ENCODE measurements around the gene PTPRH.

Gene PTPRH

GRCh38 chr19:55246462-55247451 lies 37.5 kb upstream of the PTPRH start:
- Histone ChIP-seq H3F3A (ENCODE audit: insufficient read depth, low read length) (no peaks in the 10 kb centered on the region), H4K20me1 (ENCODE audit: insufficient read depth, low read length) (no peaks in the 10 kb centered on the region), H3K4me3 (ENCODE audit: low read depth, low read length, poor library complexity, severe bottlenecking) (no peak overlapping the region), H3K4me2 (ENCODE audit: low read length) (no peak overlapping the region), H2AFZ (ENCODE audit: low read length) (no peak overlapping the region), H3K9ac (ENCODE audit: low read length) (no peak overlapping the region), H3K27ac (ENCODE audit: low read depth, low read length, poor library complexity, severe bottlenecking) (no peak overlapping the region), H3K36me3 (ENCODE audit: insufficient read depth, low read length) (peaks cover 99% of the 10 kb centered on the region), H3K4me1 (ENCODE audit: insufficient read depth, low read length, severe bottlenecking) (peaks cover 18% of the 10 kb centered on the region), H3K9me3 (ENCODE audit: low read length) (no peaks in the 10 kb centered on the region), H3K9me2 (ENCODE audit: low read depth, low read length) (no peaks in the 10 kb centered on the region), H3K79me2 (ENCODE audit: insufficient read depth, low read length) (peaks cover 42% of the 10 kb centered on the region), H3K27me3 (ENCODE audit: insufficient read depth, low read length) (no peaks in the 10 kb centered on the region)
- TF ChIP-seq, protein P1, sequence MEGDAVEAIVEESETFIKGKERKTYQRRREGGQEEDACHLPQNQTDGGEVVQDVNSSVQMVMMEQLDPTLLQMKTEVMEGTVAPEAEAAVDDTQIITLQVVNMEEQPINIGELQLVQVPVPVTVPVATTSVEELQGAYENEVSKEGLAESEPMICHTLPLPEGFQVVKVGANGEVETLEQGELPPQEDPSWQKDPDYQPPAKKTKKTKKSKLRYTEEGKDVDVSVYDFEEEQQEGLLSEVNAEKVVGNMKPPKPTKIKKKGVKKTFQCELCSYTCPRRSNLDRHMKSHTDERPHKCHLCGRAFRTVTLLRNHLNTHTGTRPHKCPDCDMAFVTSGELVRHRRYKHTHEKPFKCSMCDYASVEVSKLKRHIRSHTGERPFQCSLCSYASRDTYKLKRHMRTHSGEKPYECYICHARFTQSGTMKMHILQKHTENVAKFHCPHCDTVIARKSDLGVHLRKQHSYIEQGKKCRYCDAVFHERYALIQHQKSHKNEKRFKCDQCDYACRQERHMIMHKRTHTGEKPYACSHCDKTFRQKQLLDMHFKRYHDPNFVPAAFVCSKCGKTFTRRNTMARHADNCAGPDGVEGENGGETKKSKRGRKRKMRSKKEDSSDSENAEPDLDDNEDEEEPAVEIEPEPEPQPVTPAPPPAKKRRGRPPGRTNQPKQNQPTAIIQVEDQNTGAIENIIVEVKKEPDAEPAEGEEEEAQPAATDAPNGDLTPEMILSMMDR (IDR thresholded peaks at IDR 0.05; ENCODE audit: low read length), result no peak
- TF ChIP-seq EZH2 (IDR thresholded peaks at IDR 0.05; ENCODE audit: borderline replicate concordance, low read length), result no peak

DNA sequence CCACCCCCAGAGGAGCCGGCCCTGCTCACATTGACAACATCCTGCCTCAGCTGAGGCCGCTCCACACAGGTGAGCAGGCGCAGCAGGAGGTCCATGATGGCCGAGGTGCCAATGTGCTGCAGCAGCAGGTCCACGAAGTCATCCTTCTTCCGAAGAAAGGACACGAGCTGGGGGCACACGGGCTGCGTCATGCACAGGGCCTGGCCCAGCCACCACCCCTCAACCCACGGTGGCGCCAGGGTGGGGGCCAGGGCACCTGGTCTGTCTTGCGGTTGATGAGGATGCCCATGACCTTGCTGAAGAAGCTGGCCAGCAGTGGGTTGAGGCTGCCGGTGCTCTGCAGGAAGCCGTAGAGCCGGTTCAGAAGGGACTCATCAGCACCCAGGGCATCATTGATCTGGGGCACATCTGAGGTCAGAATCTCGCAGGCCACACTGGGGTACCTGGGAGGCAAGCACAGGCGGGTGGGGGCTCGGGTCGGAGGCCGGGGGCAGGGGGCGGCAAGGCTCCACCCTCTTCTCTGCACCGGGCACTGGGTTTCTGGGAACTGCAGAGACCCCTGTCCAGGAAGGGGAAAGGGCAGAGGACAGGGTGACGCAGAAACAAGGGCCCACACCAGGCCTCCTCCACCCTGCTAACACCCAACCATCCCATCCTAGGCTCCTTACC lies 36.1 kb upstream of the PTPRH start:
- no peak for TF ChIP-seq EZH2 (IDR thresholded peaks at IDR 0.05; ENCODE audit: borderline replicate concordance, low read length)
- TF ChIP-seq, protein P1 (IDR thresholded peaks at IDR 0.05; ENCODE audit: low read length), result no peak
- Histone ChIP-seq H3K4me3 (ENCODE audit: low read depth, low read length, poor library complexity, severe bottlenecking) (no peak overlapping the region), H3K27ac (ENCODE audit: low read depth, low read length, poor library complexity, severe bottlenecking) (no peak overlapping the region), H3K79me2 (ENCODE audit: insufficient read depth, low read length) (peaks cover 29% of the 10 kb centered on the region), H3K36me3 (ENCODE audit: insufficient read depth, low read length) (peaks cover 98% of the 10 kb centered on the region), H3K4me2 (ENCODE audit: low read length) (no peak overlapping the region), H3K9me3 (ENCODE audit: low read length) (no peaks in the 10 kb centered on the region), H3K9ac (ENCODE audit: low read length) (no peak overlapping the region), H2AFZ (ENCODE audit: low read length) (no peak overlapping the region), H3K4me1 (ENCODE audit: insufficient read depth, low read length, severe bottlenecking) (peaks cover 6% of the 10 kb centered on the region), H4K20me1 (ENCODE audit: insufficient read depth, low read length) (no peaks in the 10 kb centered on the region), H3K27me3 (ENCODE audit: insufficient read depth, low read length) (no peaks in the 10 kb centered on the region), H3K9me2 (ENCODE audit: low read depth, low read length) (no peaks in the 10 kb centered on the region), H3F3A (ENCODE audit: insufficient read depth, low read length) (no peaks in the 10 kb centered on the region)

- Histone ChIP-seq H4K20me1 (ENCODE audit: insufficient read depth, low read length) (no peaks in the 10 kb centered on the region), H3F3A (ENCODE audit: insufficient read depth, low read length) (no peaks in the 10 kb centered on the region), H3K4me1 (ENCODE audit: insufficient read depth, low read length, severe bottlenecking) (no peaks in the 10 kb centered on the region), H2AFZ (ENCODE audit: low read length) (no peak overlapping the region), H3K27ac (ENCODE audit: low read depth, low read length, poor library complexity, severe bottlenecking) (no peak overlapping the region), H3K4me3 (ENCODE audit: low read depth, low read length, poor library complexity, severe bottlenecking) (no peak overlapping the region), H3K9me2 (ENCODE audit: low read depth, low read length) (no peaks in the 10 kb centered on the region), H3K4me2 (ENCODE audit: low read length) (no peak overlapping the region), H3K27me3 (ENCODE audit: insufficient read depth, low read length) (no peaks in the 10 kb centered on the region), H3K9ac (ENCODE audit: low read length) (no peak overlapping the region), H3K36me3 (ENCODE audit: insufficient read depth, low read length) (peaks cover 98% of the 10 kb centered on the region), H3K79me2 (ENCODE audit: insufficient read depth, low read length) (peaks cover 16% of the 10 kb centered on the region), H3K9me3 (ENCODE audit: low read length) (no peaks in the 10 kb centered on the region)
- TF ChIP-seq, protein P1 (IDR thresholded peaks at IDR 0.05; ENCODE audit: low read length), result no peak
- TF ChIP-seq EZH2 (IDR thresholded peaks at IDR 0.05; ENCODE audit: borderline replicate concordance, low read length), result no peak
These were observed 34.8 kb upstream of the PTPRH start for GRCh38 chr19:55244004-55244680.

All from OCI-LY1 (cell line).